Activated T-helper 17 cell treated with anti-CD3 and anti-CD28 coated beads, Interleukin-2, amount 50 U/mL, for 72 hours (primary cell): ENCODE data around the gene FGGY. TPM values are rescaled to one million over a fixed set of nuclear protein-coding genes. Genes with fewer than 3 reads are reported as not detected.

Experiments used
- ATAC-seq: fragments of 150-1000 bp; cut with Tn5 transposase; replicated peaks from 2 replicates; pipeline ENCODE4 v1.10.0; 2021; ENCODE audit warnings: mild to moderate bottlenecking, moderate library complexity
- H3K27ac Mint-ChIP-seq: one replicate; pipeline ENCODE4 v1.8.0; 2022; ENCODE audit warnings: mixed read lengths
- H3K27me3 Mint-ChIP-seq: one replicate; pipeline ENCODE4 v1.8.0; 2022; ENCODE audit warnings: mixed read lengths
- H3K36me3 Mint-ChIP-seq: one replicate; pipeline ENCODE4 v1.8.0; 2022; ENCODE audit warnings: low read depth, mild to moderate bottlenecking, mixed read lengths
- H3K4me1 Mint-ChIP-seq: one replicate; pipeline ENCODE4 v1.8.0; 2022; ENCODE audit warnings: mixed read lengths
- H3K4me3 Mint-ChIP-seq: one replicate; pipeline ENCODE4 v1.8.0; 2022; ENCODE audit warnings: mild to moderate bottlenecking, mixed read lengths
- H3K9me3 Mint-ChIP-seq: one replicate; pipeline ENCODE4 v1.8.0; 2022; ENCODE audit warnings: mixed read lengths
- total RNA-seq, 2 donors: library from RNA; stranded (reverse); gene quantifications; one replicate each; pipeline ENCODE4 v1.2.3, GENCODE V29; 2022

FGGY gene
- total RNA-seq, 2 donors from 2014 or later, result 8.1 to 16.4 TPM

GRCh38 chr1:59541161-59541560 is 244.3 kb downstream of the FGGY start:
- ATAC-seq, result no peak
- Mint-ChIP-seq H3K27me3 (no peaks in the 10 kb centered on the region), H3K36me3 (no peaks in the 10 kb centered on the region), H3K4me3 (no peak overlapping the region), H3K9me3 (no peaks in the 10 kb centered on the region), H3K4me1 (no peaks in the 10 kb centered on the region), H3K27ac (no peak overlapping the region)

- ATAC-seq, result no peak
- H3K4me3 Mint-ChIP-seq, result no peak overlapping the region
- H3K4me1 Mint-ChIP-seq, result no peaks in the 10 kb centered on the region
- H3K36me3 Mint-ChIP-seq, result no peaks in the 10 kb centered on the region
- H3K27me3 Mint-ChIP-seq, result no peaks in the 10 kb centered on the region
- no peak overlapping the region for H3K27ac Mint-ChIP-seq
- H3K9me3 Mint-ChIP-seq, result no peaks in the 10 kb centered on the region
Observed at GRCh38 chr1:59541891-59542290, 245.0 kb downstream of the FGGY start.

GRCh38 chr1:59543211-59543668 is 246.3 kb downstream of the FGGY start:
- Mint-ChIP-seq H3K4me1 (no peaks in the 10 kb centered on the region), H3K27ac (no peak overlapping the region), H3K36me3 (no peaks in the 10 kb centered on the region), H3K9me3 (no peaks in the 10 kb centered on the region), H3K27me3 (no peaks in the 10 kb centered on the region), H3K4me3 (no peak overlapping the region)
- ATAC-seq, result no peak

DNA sequence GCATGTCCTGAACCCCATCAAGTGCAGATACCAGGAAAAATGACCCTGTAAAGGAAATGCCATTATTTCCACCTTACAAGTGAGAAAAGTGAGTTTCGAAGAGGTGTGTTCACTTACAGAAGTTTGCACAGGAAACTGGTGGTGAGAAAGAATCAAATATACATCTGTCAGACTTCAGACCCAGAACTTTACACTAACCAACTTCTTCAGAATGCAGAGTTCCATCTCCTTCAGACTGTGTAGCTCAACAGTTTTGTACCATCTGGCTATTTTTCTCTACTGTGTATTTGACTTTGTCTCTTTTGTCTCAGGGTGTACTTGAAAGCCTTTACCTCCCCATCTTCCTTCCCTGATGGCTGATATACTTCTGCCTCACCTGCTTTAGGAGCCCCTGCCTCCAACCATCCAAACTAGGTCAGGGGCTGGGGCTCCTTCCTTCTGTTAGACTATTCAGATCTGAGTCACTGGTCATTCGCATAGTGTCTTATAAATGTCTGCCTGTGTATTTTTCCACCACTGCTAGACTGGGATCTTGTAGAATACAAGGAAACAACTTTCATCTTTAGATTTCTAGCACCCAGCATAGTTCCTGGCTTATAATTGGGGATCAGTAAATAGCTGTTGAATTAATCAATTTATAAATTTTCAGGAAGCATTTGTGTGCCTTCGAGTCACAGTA is 247.9 kb downstream of the FGGY start:
- H3K4me3 Mint-ChIP-seq, result no peak overlapping the region
- H3K9me3 Mint-ChIP-seq, result no peaks in the 10 kb centered on the region
- no peak overlapping the region for H3K27ac Mint-ChIP-seq
- no peak for ATAC-seq
- no peaks in the 10 kb centered on the region for H3K36me3 Mint-ChIP-seq
- H3K4me1 Mint-ChIP-seq, result no peaks in the 10 kb centered on the region
- no peaks in the 10 kb centered on the region for H3K27me3 Mint-ChIP-seq

- H3K4me3 Mint-ChIP-seq, result no peak overlapping the region
- no peaks in the 10 kb centered on the region for H3K36me3 Mint-ChIP-seq
- ATAC-seq, result no peak
- no peaks in the 10 kb centered on the region for H3K27me3 Mint-ChIP-seq
- H3K27ac Mint-ChIP-seq, result no peak overlapping the region
- no peaks in the 10 kb centered on the region for H3K9me3 Mint-ChIP-seq
- no peaks in the 10 kb centered on the region for H3K4me1 Mint-ChIP-seq
Observed at GRCh38 chr1:59545830-59546229, 248.9 kb downstream of the FGGY start.

- ATAC-seq, result no peak
- no peaks in the 10 kb centered on the region for H3K4me1 Mint-ChIP-seq
- no peaks in the 10 kb centered on the region for H3K27me3 Mint-ChIP-seq
- H3K36me3 Mint-ChIP-seq, result no peaks in the 10 kb centered on the region
- H3K4me3 Mint-ChIP-seq, result no peak overlapping the region
- H3K9me3 Mint-ChIP-seq, result no peaks in the 10 kb centered on the region
- no peak overlapping the region for H3K27ac Mint-ChIP-seq
Observed at GRCh38 chr1:59549066-59549837, 252.4 kb downstream of the FGGY start.

GRCh38 chr1:59549903-59550302 is 253.0 kb downstream of the FGGY start:
- no peak for ATAC-seq
- Mint-ChIP-seq H3K4me3 (no peak overlapping the region), H3K36me3 (peaks cover 6% of the 10 kb centered on the region), H3K27ac (no peak overlapping the region), H3K9me3 (no peaks in the 10 kb centered on the region), H3K27me3 (no peaks in the 10 kb centered on the region), H3K4me1 (no peaks in the 10 kb centered on the region)

GRCh38 chr1:59552007-59552406 is 255.1 kb downstream of the FGGY start:
- Mint-ChIP-seq H3K9me3 (no peaks in the 10 kb centered on the region), H3K4me1 (no peaks in the 10 kb centered on the region), H3K4me3 (no peak overlapping the region), H3K27ac (no peak overlapping the region), H3K36me3 (peaks cover 8% of the 10 kb centered on the region), H3K27me3 (no peaks in the 10 kb centered on the region)
- ATAC-seq, result no peak

GRCh38 chr1:59553371-59553770 is 256.5 kb downstream of the FGGY start:
- H3K9me3 Mint-ChIP-seq, result peaks cover 5% of the 10 kb centered on the region
- ATAC-seq, result no peak
- no peak overlapping the region for H3K27ac Mint-ChIP-seq

DNA sequence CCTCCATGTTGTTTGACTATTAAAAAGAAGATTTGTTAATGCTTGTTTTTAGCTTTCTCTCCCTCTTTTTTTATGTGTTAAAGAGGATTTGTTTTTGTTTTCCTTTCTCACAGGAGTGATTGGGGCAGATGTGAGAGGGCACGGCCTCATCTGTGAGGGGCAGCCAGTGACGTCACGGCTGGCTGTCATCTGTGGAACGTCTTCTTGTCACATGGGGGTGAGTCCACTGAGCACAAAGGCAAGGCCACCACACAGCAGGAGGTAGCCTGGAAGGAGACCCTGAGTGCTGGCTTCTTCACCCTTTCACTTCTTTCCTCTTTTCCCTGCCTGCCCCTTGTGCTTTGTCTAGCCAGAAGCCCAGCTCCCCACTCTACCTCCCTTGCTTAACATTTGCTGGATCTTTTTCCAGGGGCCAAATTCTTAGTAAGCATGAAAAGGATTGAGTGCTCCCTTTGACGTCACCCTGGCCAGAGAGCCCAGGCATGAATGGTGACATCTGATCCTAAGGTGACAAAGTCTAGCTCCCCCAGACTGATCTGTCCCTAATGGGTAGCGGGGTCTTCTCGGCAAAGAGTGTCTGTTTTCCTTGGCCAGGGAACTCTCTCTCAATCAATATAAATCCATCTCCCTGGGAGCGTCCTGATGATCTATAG is 257.2 kb downstream of the FGGY start:
- ATAC-seq, result no peak
- no peaks in the 10 kb centered on the region for H3K27me3 Mint-ChIP-seq
- no peak overlapping the region for H3K4me3 Mint-ChIP-seq
- H3K27ac Mint-ChIP-seq, result no peak overlapping the region
- no peaks in the 10 kb centered on the region for H3K4me1 Mint-ChIP-seq
- peaks cover 8% of the 10 kb centered on the region for H3K36me3 Mint-ChIP-seq
- H3K9me3 Mint-ChIP-seq, result peaks cover 10% of the 10 kb centered on the region

More at GRCh38 chr1:59553371-59553770, 256.5 kb downstream of the FGGY start:
- peaks cover 8% of the 10 kb centered on the region for H3K36me3 Mint-ChIP-seq
- no peak overlapping the region for H3K4me3 Mint-ChIP-seq
- no peaks in the 10 kb centered on the region for H3K27me3 Mint-ChIP-seq
- H3K4me1 Mint-ChIP-seq, result no peaks in the 10 kb centered on the region

DNA sequence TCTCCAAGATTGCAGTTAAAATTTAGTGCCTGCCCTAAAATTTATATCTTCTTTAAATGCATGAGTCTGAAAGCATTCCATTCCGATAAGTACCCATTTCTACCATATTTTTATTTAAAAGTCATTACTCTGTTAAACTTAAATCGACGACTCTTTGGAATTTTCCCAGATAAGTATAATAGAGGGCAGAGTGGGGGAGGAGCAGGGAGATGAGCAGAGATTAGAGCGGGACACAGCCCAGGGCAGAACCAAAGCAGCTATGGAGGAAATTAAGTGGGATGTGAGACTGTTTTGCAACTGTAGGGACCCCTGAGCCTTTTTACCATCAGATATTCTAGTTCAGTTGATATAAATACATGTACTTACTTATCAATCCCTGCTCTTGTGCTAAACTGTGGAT is 257.9 kb downstream of the FGGY start:
- H3K4me3 Mint-ChIP-seq, result no peak overlapping the region
- no peaks in the 10 kb centered on the region for H3K27me3 Mint-ChIP-seq
- peaks cover 8% of the 10 kb centered on the region for H3K36me3 Mint-ChIP-seq
- H3K27ac Mint-ChIP-seq, result no peak overlapping the region
- ATAC-seq, result no peak
- peaks cover 10% of the 10 kb centered on the region for H3K9me3 Mint-ChIP-seq
- H3K4me1 Mint-ChIP-seq, result no peaks in the 10 kb centered on the region

GRCh38 chr1:59556398-59556797 is 259.5 kb downstream of the FGGY start:
- Mint-ChIP-seq H3K4me1 (no peaks in the 10 kb centered on the region), H3K27ac (no peak overlapping the region), H3K27me3 (no peaks in the 10 kb centered on the region), H3K4me3 (no peak overlapping the region), H3K9me3 (peaks cover 10% of the 10 kb centered on the region), H3K36me3 (peaks cover 8% of the 10 kb centered on the region)
- ATAC-seq, result no peak

- peaks cover 10% of the 10 kb centered on the region for H3K9me3 Mint-ChIP-seq
- no peak overlapping the region for H3K27ac Mint-ChIP-seq
- no peaks in the 10 kb centered on the region for H3K27me3 Mint-ChIP-seq
- ATAC-seq, result no peak
- peaks cover 8% of the 10 kb centered on the region for H3K36me3 Mint-ChIP-seq
- H3K4me1 Mint-ChIP-seq, result no peaks in the 10 kb centered on the region
- H3K4me3 Mint-ChIP-seq, result no peak overlapping the region
Observed at GRCh38 chr1:59556802-59557548, 260.1 kb downstream of the FGGY start.

DNA sequence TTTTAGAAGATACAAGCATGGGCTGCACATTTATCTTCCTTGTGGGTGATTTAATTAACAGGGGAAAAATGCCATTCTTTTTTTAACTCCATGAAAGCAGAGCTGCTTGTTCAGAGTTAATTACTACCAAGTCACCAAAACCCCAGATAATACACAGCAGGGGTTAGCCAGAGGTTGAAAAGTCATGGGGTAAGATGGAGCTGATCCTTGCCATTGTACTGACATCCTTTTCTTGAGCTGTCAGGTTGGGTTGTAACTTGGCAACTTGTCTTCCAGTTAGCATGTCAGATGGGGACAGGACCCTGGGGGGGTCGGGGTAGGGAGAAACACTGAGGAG is 260.6 kb downstream of the FGGY start:
- Mint-ChIP-seq H3K27me3 (no peaks in the 10 kb centered on the region), H3K4me3 (no peak overlapping the region), H3K27ac (no peak overlapping the region), H3K4me1 (no peaks in the 10 kb centered on the region), H3K9me3 (peaks cover 10% of the 10 kb centered on the region), H3K36me3 (peaks cover 8% of the 10 kb centered on the region)
- ATAC-seq, result no peak
